Measurements from ENCODE around the gene TRPC4.
"Not testable (repeated sequence)": the region's sequence is repeated elsewhere in the genome, so short reads cannot be mapped to it uniquely, and the experiment has no call there.

TRPC4 gene

GRCh38 chr13:37601648-37602440, 267.7 kb downstream of the TRPC4 start:
- Mint-ChIP-seq H3K27me3 (ENCODE audit: low read depth) (no peaks in the 10 kb centered on the region), H3K4me3 (no peak overlapping the region), H3K27ac (no peak overlapping the region)

DNA sequence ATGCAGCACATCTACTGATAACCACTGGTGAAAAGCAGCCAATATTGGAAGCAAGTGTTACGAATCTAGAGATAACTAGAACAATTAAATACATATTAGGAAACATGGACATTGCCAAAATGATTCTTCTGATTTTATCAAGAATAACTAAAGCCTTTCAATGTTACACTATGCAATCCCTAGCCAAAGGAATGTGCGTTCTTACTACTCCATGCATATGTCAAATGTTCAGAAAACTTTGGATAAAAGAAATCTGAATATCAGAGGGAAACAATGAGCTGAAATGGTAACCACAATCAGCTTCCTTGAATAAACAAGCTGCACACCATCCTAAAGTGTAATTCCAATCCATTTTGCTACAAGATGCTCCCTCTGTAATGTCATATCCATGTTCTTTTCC, 270.1 kb downstream of the TRPC4 start:
- Mint-ChIP-seq H3K27ac (no peak overlapping the region), H3K9me3 (no peaks in the 10 kb centered on the region), H3K4me3 (no peak overlapping the region), H3K4me1 (ENCODE audit: low read depth) (no peaks in the 10 kb centered on the region), H3K36me3 (ENCODE audit: low read depth) (no peaks in the 10 kb centered on the region), H3K27me3 (ENCODE audit: low read depth) (no peaks in the 10 kb centered on the region)

More at GRCh38 chr13:37601648-37602440, 267.7 kb downstream of the TRPC4 start:
- Mint-ChIP-seq H3K9me3 (peaks cover 1% of the 10 kb centered on the region), H3K36me3 (ENCODE audit: low read depth) (no peaks in the 10 kb centered on the region), H3K4me1 (ENCODE audit: low read depth) (no peaks in the 10 kb centered on the region)

- H3K36me3 Mint-ChIP-seq (ENCODE audit: low read depth), result no peaks in the 10 kb centered on the region
- no peaks in the 10 kb centered on the region for H3K27me3 Mint-ChIP-seq (ENCODE audit: low read depth)
- no peaks in the 10 kb centered on the region for H3K4me1 Mint-ChIP-seq (ENCODE audit: low read depth)
- no peak within 1 kb of the TSS for H3K4me3 Mint-ChIP-seq
- H3K27ac Mint-ChIP-seq, result no peak within 1 kb of the TSS
- no peaks in the 10 kb centered on the region for H3K9me3 Mint-ChIP-seq
Observed at GRCh38 chr13:37598597-37598996, 271.0 kb downstream of the TRPC4 start, which contains the start of gene POSTN. POSTN (minus strand) TSS chr13:37598768; CDS start chr13:37598726, 42 bp downstream.

- H3K27ac Mint-ChIP-seq, result no peak overlapping the region
- H3K36me3 Mint-ChIP-seq (ENCODE audit: low read depth), result no peaks in the 10 kb centered on the region
- H3K27me3 Mint-ChIP-seq (ENCODE audit: low read depth), result no peaks in the 10 kb centered on the region
- H3K9me3 Mint-ChIP-seq, result no peaks in the 10 kb centered on the region
- H3K4me3 Mint-ChIP-seq, result no peak overlapping the region
- no peaks in the 10 kb centered on the region for H3K4me1 Mint-ChIP-seq (ENCODE audit: low read depth)
Observed at GRCh38 chr13:37597477-37598025, 272.0 kb downstream of the TRPC4 start.

DNA sequence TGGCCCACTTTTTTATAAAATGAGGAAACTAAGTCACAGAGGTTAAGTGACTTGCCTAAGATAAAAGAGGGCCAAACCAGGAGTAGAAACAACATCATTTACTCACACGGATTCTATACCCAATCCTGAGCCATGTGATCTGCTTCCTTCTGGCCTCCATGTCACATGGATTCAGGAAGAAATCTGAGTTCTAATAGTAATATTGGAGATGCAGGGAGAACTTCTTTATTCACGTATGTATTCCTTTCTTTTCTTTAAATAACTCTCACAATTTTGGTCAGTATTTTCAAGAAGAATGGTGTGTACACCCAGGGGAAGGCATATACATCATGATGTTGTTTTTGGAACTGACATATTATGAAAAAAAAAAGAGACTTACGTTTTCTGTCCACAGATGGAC, 272.8 kb downstream of the TRPC4 start:
- no peaks in the 10 kb centered on the region for H3K9me3 Mint-ChIP-seq
- no peaks in the 10 kb centered on the region for H3K27me3 Mint-ChIP-seq (ENCODE audit: low read depth)

GRCh38 chr13:37595162-37595561, 274.4 kb downstream of the TRPC4 start:
- no peak overlapping the region for H3K4me3 Mint-ChIP-seq
- H3K27ac Mint-ChIP-seq, result no peak overlapping the region
- no peaks in the 10 kb centered on the region for H3K27me3 Mint-ChIP-seq (ENCODE audit: low read depth)
- no peaks in the 10 kb centered on the region for H3K36me3 Mint-ChIP-seq (ENCODE audit: low read depth)
- H3K4me1 Mint-ChIP-seq (ENCODE audit: low read depth), result no peaks in the 10 kb centered on the region
- H3K9me3 Mint-ChIP-seq, result no peaks in the 10 kb centered on the region

More for the DNA sequence above, 272.8 kb downstream of the TRPC4 start:
- no peak overlapping the region for H3K27ac Mint-ChIP-seq
- no peaks in the 10 kb centered on the region for H3K36me3 Mint-ChIP-seq (ENCODE audit: low read depth)
- no peaks in the 10 kb centered on the region for H3K4me1 Mint-ChIP-seq (ENCODE audit: low read depth)
- no peak overlapping the region for H3K4me3 Mint-ChIP-seq

DNA sequence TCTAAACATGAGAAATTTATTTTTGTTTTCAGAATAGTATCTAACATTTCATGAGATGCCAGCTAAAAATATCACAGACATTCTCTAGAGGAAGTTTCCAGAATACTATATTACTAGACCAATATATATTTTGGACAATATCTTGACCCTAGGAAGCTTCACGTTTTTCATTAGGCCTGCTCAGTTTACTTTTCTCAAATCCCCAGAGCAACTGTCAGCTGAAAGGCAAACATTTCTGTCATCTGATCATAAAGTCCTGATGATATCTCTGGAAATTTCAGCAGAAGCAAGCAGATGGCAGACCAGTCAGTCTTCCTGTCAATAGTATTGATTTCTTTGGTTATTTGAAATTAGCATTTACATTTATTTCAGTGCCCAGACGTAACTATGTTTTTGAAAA, 275.0 kb downstream of the TRPC4 start:
- Mint-ChIP-seq H3K4me1 (ENCODE audit: low read depth) (no peaks in the 10 kb centered on the region), H3K9me3 (no peaks in the 10 kb centered on the region), H3K36me3 (ENCODE audit: low read depth) (no peaks in the 10 kb centered on the region), H3K27me3 (ENCODE audit: low read depth) (no peaks in the 10 kb centered on the region), H3K4me3 (no peak overlapping the region), H3K27ac (no peak overlapping the region)

DNA sequence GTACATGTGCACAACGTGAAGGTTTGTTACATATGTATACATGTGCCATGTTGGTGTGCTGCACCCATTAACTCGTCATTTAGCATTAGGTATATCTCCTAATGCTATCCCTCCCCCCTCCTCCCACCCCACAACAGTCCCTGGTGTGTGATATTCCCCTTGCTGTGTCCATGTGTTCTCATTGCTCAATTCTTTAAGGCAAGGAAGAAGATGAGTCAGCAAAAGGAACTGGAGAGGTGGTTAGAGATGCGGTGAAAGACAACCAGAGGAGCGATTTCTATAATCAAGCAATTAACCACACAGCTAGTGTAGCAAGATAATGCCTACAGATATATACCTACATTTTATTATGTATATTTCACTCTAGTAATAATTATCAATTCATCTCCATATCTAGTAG, 280.2 kb downstream of the TRPC4 start:
- H3K36me3 Mint-ChIP-seq (ENCODE audit: low read depth); H3K27ac Mint-ChIP-seq; H3K27me3 Mint-ChIP-seq (ENCODE audit: low read depth); H3K9me3 Mint-ChIP-seq; H3K4me1 Mint-ChIP-seq (ENCODE audit: low read depth); H3K4me3 Mint-ChIP-seq: not testable (repeated sequence)

DNA sequence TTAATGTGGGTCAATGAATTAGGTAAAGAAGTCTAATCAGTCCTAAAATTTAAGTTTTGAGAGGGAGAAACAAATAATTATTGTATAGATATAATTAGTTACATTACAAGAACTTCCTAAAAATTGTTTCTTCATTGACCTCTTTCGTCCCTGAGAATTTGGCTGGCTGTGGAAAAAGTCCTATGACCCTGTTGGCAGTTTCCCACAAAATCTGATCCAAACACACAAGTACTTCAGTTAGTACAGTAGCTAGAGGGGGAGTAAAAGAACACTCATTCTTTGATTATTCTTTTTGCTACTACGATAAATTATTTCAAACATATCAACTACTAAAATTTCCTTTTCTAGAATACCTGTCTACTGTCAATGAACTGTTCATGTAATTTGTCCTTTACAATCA, 282.3 kb downstream of the TRPC4 start:
- H3K27ac Mint-ChIP-seq, result no peak overlapping the region
- no peaks in the 10 kb centered on the region for H3K36me3 Mint-ChIP-seq (ENCODE audit: low read depth)
- no peaks in the 10 kb centered on the region for H3K4me1 Mint-ChIP-seq (ENCODE audit: low read depth)
- H3K4me3 Mint-ChIP-seq, result no peak overlapping the region
- no peaks in the 10 kb centered on the region for H3K27me3 Mint-ChIP-seq (ENCODE audit: low read depth)
- no peaks in the 10 kb centered on the region for H3K9me3 Mint-ChIP-seq
